ENCODE measurements around the gene SP7. TPM values are rescaled to one million over a fixed set of nuclear protein-coding genes. Genes with fewer than 3 reads are reported as not detected.

SP7 gene
- total and polyA plus RNA-seq, 9 of the 15 experiments (the other 6 are each of a cell fraction or from before 2014, with no cell fraction given), result 0.04 TPM; not detected in 8

DNA sequence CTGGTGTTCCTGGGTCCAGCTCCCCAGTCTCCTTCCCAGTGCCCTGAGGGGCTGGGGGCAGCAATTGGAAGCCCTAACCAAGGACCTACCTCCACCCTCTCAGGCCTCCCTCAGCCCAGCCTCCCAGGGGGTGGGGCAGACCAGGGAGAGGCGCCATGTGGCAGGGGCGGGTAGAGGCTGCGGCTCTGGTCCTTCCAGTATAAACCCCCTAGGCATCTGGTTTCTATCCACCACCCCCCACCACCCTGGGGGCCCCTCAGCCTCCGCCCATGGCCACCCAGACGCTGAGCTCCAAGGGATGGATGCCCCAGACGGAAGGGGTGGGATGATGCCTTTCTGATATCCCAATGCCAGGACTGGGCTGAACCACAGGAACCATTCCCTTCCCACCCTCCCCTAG lies 2.8 kb upstream of the SP7 start:
- Histone ChIP-seq H3K79me2 (ENCODE audit: control insufficient read depth, insufficient read depth, low read length) (no peaks in the 10 kb centered on the region), H3K27ac (ENCODE audit: extremely low read depth, low read depth, low read length) (no peak overlapping the region), H2AFZ (ENCODE audit: low read depth, low read length) (0 out of 2 replicates have a peak overlapping the region, but pooled peaks have one; percentile 34), H3K4me1 (replicated peaks in 1 of 2; ENCODE audit: control insufficient read depth in 2 of 2, insufficient read depth in 2 of 2, low read length in 2 of 2) (peaks cover 27 to 32% of the 10 kb centered on the region in 2 experiments), H3K4me3 (no peak overlapping the region), H3K4me2 (ENCODE audit: insufficient read depth, low read length) (no peak overlapping the region), H4K20me1 (replicated peaks; ENCODE audit: control insufficient read depth, insufficient read depth, low read length) (no peaks in the 10 kb centered on the region), H3K36me3 (ENCODE audit: control insufficient read depth, insufficient read depth, low read length) (no peaks in the 10 kb centered on the region), H3K9me1 (ENCODE audit: control insufficient read depth, insufficient read depth, low read length) (no peaks in the 10 kb centered on the region), H3K9ac (ENCODE audit: insufficient read depth in 1 of 2, low read depth in 2 of 2, low read length in 2 of 2) (peak overlapping the region in 1 of 2 experiments; percentile 62; a peak in 1 of 4 replicates), H3K9me3 (replicated peaks; ENCODE audit: control insufficient read depth, insufficient read depth, low read depth, low read length) (no peaks in the 10 kb centered on the region), H3K27me3 (ENCODE audit: control insufficient read depth in 2 of 2, insufficient read depth in 2 of 2, low read length in 2 of 2) (no peaks in the 10 kb centered on the region)
- CTCF ChIA-PET (ENCODE audit: low intra/inter-chr PET ratio), result no interaction called here
- TF ChIP-seq TSHZ1 (CRISPR knock-in tag; IDR thresholded peaks at IDR 0.05) (no peak), HBP1 (CRISPR knock-in tag; IDR thresholded peaks at IDR 0.05) (no peak)
- no TSS peak for BruUV-seq (replicated peaks)
- ATAC-seq (no peak; the same call in 2 of the 3 replicates), FAIRE-seq (no peak), DNase-seq (ENCODE audit: extremely low read depth in 1 of 4, low spot score in 3 of 4) (no peak)
- intact Hi-C loops (cut with micrococcal nuclease) (no loop called here), in situ Hi-C loops (cut with MboI) (no loop called here)
- WGBS (ENCODE audit: insufficient coverage, low coverage, missing lambda C conversion rate), result 80% methylated on average over 2 of the region's 6 CpGs
- POLR2A ChIA-PET, result interaction anchor here (0.6 kb wide), 1 partner anchor 143 kb away, joined by 4 read pairs; no protein-coding TSS in a partner anchor

Measured in K562 (cell line).